ENCODE results near the gene DEDD. TPM values are rescaled to one million over a fixed set of nuclear protein-coding genes. Genes with fewer than 3 reads are reported as not detected.

The DEDD gene
- total RNA-seq, 1 experiment from 2014 or later = 26.3 TPM

DNA sequence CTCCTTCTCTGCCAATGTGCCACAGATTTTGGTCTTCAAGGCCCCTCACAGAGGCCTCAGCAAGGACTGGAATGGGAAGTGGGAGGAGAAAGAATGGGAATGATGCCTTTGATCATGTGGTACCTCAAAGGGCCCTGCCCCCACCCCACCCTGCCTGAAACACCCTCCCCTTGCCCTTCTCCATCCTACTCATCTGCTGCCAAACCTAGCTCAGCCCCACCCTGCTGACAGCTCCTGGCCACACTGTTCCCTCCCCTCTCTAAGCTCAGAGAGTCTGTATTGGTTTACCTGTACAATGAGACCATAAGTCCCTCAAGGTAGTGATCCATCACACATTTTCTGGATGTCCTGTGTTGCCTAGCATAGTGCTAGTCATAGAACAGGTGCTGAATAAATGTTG, 56.1 kb downstream of the DEDD start:
- H3K9me3 ChIP-seq (replicated peaks) = no peaks in the 10 kb centered on the region
- no peak for DNase-seq (ENCODE audit: low read depth in 1 of 2, low spot score in 2 of 2)
- no peaks in the 10 kb centered on the region for H3K4me1 ChIP-seq (replicated peaks)
- H3K4me3 ChIP-seq = no peak overlapping the region
- no peaks in the 10 kb centered on the region for H3K36me3 ChIP-seq
- H3K27me3 ChIP-seq (replicated peaks) = no peaks in the 10 kb centered on the region
- H3K27ac ChIP-seq = no peak overlapping the region

DNA sequence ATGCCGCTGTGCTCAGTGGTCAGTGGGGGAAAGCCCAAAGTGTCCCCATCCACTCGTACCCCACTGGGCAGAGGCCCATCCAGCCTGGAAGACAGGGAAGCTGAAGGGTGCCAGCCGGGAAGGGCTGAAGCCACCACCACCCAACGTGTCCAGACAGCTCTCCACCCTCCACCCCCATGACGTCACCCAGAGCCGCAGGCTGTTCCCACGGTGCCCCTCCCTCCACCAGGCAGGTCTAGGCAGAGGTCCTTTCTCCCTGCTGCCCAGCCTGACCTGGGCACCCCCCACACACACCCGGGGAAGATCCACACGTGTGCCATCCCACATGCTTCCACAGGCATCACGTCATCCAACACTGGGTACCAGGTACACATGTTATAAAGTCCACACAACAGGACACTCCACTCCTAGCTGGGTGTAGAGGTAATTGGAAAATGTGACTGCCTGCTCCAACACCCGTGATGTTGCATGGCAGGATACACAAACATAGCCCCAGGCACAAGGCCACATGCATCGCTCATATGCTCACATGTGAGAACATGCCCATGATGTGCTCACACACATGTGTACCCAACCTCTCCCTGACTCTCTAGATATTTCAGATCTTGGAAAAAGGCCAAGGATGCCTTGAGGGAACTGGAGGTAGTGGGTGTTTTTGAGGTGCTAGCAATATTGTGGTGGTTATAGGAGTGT, 57.6 kb downstream of the DEDD start:
- Histone ChIP-seq H3K27me3 (replicated peaks) (no peaks in the 10 kb centered on the region), H3K4me1 (replicated peaks) (no peaks in the 10 kb centered on the region; the same call in 1 of the 2 replicates), H3K27ac (no peak overlapping the region), H3K9me3 (replicated peaks) (no peaks in the 10 kb centered on the region), H3K36me3 (no peaks in the 10 kb centered on the region), H3K4me3 (no peak overlapping the region)
- DNase-seq (ENCODE audit: low read depth in 1 of 2, low spot score in 2 of 2) = no peak

DNA sequence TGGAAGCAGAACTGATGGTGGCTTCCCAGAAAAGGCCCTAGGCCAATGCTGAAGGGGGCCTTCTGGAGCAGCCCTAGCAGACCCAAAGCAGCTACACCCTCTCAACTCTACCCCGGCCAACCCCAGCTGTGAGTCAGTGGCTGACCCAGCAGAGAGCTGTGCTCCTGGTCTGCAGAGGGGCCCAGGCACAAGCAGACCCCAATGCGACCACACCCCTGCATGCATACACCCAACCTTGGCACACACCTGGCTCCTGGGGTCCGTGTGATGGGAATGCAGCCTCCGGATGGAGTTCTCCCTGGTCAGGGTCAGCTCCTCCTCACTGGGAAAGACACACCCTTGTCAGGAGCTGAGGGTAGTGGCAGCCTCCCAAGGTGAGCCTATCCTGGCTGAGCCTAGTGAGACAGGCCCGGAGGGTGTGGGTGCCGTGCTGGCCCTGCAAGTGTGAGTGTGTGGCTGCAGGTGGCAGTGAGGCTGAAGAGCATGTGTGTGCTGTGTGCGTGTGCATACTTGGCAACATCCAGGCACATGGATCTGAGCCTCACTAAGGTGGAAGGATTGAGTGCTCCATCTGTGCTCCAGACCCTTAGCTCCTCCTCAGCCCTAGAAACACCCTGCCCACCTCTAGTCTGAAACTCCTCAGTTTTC, 58.9 kb downstream of the DEDD start:
- Histone ChIP-seq H3K4me1 (replicated peaks) (no peaks in the 10 kb centered on the region; the same call in 1 of the 2 replicates), H3K27me3 (replicated peaks) (no peaks in the 10 kb centered on the region), H3K36me3 (no peaks in the 10 kb centered on the region), H3K9me3 (replicated peaks) (no peaks in the 10 kb centered on the region), H3K27ac (no peak overlapping the region), H3K4me3 (no peak overlapping the region)
- no peak for DNase-seq (ENCODE audit: low read depth in 1 of 2, low spot score in 2 of 2)

DNA sequence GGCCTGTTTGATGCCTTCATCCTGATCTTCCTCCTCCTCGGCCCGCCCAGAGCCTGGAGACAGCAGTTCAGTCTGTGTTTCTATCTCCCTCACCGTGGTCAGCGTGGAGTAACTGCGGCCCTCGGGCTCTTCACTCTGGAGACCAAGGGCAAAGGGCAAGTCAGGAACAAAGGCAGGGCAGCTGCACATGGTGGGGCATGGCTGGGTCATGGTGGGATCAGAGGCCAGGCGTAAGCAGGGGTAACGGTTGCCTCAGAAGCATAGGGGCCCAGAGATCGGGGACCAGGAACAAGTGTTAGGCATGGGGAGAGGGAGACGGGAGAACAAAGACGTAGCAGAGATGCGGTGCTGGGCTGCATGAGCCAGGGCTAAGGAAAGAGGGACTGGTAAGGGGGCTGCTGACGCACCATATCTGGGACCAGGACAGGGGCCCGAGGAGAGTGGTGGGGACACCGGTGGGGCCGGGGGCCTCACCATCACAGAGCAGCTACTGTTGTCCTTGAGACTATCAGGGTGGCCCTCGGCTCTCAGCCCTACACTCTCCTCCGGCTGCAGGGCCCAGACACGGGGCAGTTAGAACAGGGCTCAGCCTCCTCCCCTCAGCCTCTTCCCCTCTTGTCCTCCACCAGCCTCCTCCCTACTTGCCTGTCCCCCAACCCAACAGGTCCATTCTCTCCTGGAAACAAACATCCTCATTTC, 59.6 kb downstream of the DEDD start:
- no peaks in the 10 kb centered on the region for H3K27me3 ChIP-seq (replicated peaks)
- no peaks in the 10 kb centered on the region for H3K9me3 ChIP-seq (replicated peaks)
- no peak for DNase-seq (ENCODE audit: low read depth in 1 of 2, low spot score in 2 of 2)
- no peak overlapping the region for H3K27ac ChIP-seq
- no peak overlapping the region for H3K4me3 ChIP-seq
- no peaks in the 10 kb centered on the region for H3K36me3 ChIP-seq
- H3K4me1 ChIP-seq (replicated peaks) = no peaks in the 10 kb centered on the region; the same call in 1 of the 2 replicates

DNA sequence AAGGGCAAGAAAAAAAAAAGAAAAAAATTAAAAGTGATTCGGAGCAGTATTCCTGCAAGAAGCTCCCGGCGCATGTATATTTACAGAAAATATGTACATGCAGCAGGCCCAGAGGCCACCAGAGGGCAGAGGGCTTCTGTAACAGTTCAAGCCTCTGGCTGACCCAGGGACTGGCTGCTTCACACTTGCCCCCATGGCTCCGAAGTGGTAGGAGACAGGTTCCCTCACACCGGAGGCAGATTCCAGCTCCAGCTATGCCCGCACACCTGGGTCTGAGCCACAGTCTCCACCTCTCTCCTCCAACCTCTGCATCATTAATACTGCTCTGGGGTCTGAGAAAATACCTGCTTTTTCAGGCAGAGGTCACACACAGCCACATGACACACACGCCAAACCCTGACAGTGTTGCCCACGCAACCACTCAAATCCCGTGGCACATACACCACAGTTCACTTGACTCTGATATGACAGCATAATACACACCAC, 60.5 kb downstream of the DEDD start:
- H3K27ac ChIP-seq = no peak overlapping the region
- H3K36me3 ChIP-seq = no peaks in the 10 kb centered on the region
- H3K27me3 ChIP-seq (replicated peaks) = no peaks in the 10 kb centered on the region
- no peaks in the 10 kb centered on the region; the same call in 1 of the 2 replicates for H3K4me1 ChIP-seq (replicated peaks)
- no peaks in the 10 kb centered on the region for H3K9me3 ChIP-seq (replicated peaks)
- no peak overlapping the region for H3K4me3 ChIP-seq
- DNase-seq (ENCODE audit: low read depth in 1 of 2, low spot score in 2 of 2) = peak in 1 of 2 experiments; percentile 17

Other genes starting within 250 kb of the DEDD start
- not detected in 2 replicates for gene ITLN1, start 247.5 kb downstream of the DEDD start, total RNA-seq (2014; rRNA removed; shearing (Covaris generic))
- gene ITLN2, start 177.9 kb downstream of the DEDD start, total RNA-seq (2014; rRNA removed; shearing (Covaris generic)) = not detected in 2 replicates
- 3.2 and 4.5 TPM in 2 replicates for gene F11R, start 111.5 kb downstream of the DEDD start, total RNA-seq (2014; rRNA removed; shearing (Covaris generic))
- 3.1 TPM in 1 of 2 replicates, not detected in the other for gene TSTD1, start 93.7 kb downstream of the DEDD start, total RNA-seq (2014; rRNA removed; shearing (Covaris generic))
- gene USF1, start 86.7 kb downstream of the DEDD start, total RNA-seq (2014; rRNA removed; shearing (Covaris generic)) = 63.2 and 68.1 TPM in 2 replicates
- gene ARHGAP30, start 62.8 kb downstream of the DEDD start, total RNA-seq (2014; rRNA removed; shearing (Covaris generic)) = not detected in 2 replicates
- 0.21 TPM in 1 of 2 replicates, not detected in the other for gene NECTIN4, start 43.1 kb downstream of the DEDD start, total RNA-seq (2014; rRNA removed; shearing (Covaris generic))
- gene KLHDC9, start 34.3 kb downstream of the DEDD start, total RNA-seq (2014; rRNA removed; shearing (Covaris generic)) = not detected in 2 replicates
- gene PFDN2, start 14.6 kb downstream of the DEDD start, total RNA-seq (2014; rRNA removed; shearing (Covaris generic)) = 116 and 194 TPM in 2 replicates
- 16.9 and 19.6 TPM in 2 replicates for gene NIT1, start 14.6 kb downstream of the DEDD start, total RNA-seq (2014; rRNA removed; shearing (Covaris generic))
- gene UFC1, start 21.3 kb upstream of the DEDD start, total RNA-seq (2014; rRNA removed; shearing (Covaris generic)) = 60.4 and 105 TPM in 2 replicates
- gene USP21, start 26.8 kb upstream of the DEDD start, total RNA-seq (2014; rRNA removed; shearing (Covaris generic)) = 3.7 and 4.8 TPM in 2 replicates
- 8.9 and 27.7 TPM in 2 replicates for gene PPOX, start 33.8 kb upstream of the DEDD start, total RNA-seq (2014; rRNA removed; shearing (Covaris generic))
- 32.9 and 37.0 TPM in 2 replicates for gene B4GALT3, start 44.8 kb upstream of the DEDD start, total RNA-seq (2014; rRNA removed; shearing (Covaris generic))
- gene ADAMTS4, start 66.4 kb upstream of the DEDD start, total RNA-seq (2014; rRNA removed; shearing (Covaris generic)) = not detected in 2 replicates
- gene NDUFS2, start 69.7 kb upstream of the DEDD start, total RNA-seq (2014; rRNA removed; shearing (Covaris generic)) = 76.2 and 84.7 TPM in 2 replicates
- 1.1 TPM in 1 of 2 replicates, not detected in the other for gene FCER1G, start 82.6 kb upstream of the DEDD start, total RNA-seq (2014; rRNA removed; shearing (Covaris generic))
- not detected in 2 replicates for gene APOA2, start 91.0 kb upstream of the DEDD start, total RNA-seq (2014; rRNA removed; shearing (Covaris generic))
- gene TOMM40L, start 93.4 kb upstream of the DEDD start, total RNA-seq (2014; rRNA removed; shearing (Covaris generic)) = 8.4 and 9.4 TPM in 2 replicates
- not detected in 2 replicates for gene NR1I3, start 105.5 kb upstream of the DEDD start, total RNA-seq (2014; rRNA removed; shearing (Covaris generic))
- gene PCP4L1, start 126.1 kb upstream of the DEDD start, total RNA-seq (2014; rRNA removed; shearing (Covaris generic)) = not detected in 2 replicates
- not detected in 2 replicates for gene MPZ, start 177.3 kb upstream of the DEDD start, total RNA-seq (2014; rRNA removed; shearing (Covaris generic))
- 20.3 and 35.9 TPM in 2 replicates for gene SDHC, start 181.7 kb upstream of the DEDD start, total RNA-seq (2014; rRNA removed; shearing (Covaris generic))
- not detected in 2 replicates for gene CFAP126, start 235.2 kb upstream of the DEDD start, total RNA-seq (2014; rRNA removed; shearing (Covaris generic))